Astrocyte (in vitro differentiated cells and primary cell): Measurements from ENCODE around the gene OSBPL5. TPM values are rescaled to one million over a fixed set of nuclear protein-coding genes. Genes with fewer than 3 reads are reported as not detected.

Experiments
- DNase-seq: peaks from one replicate; pipeline ENCODE4 v3.0.0-alpha.2; 2010; ENCODE audit warnings: low read depth
- FAIRE-seq: peaks from 2 replicates; lab custom pipeline; 2011; peaks lifted over from hg19 to GRCh38; lab: Jason Lieb, UNC
- H2AFZ ChIP-seq: 2 replicates; pipeline ENCODE4 v1.6.0; 2012; ENCODE audit warnings: low read depth, low read length, inconsistent platforms
- H3K27ac ChIP-seq: 2 replicates; pipeline ENCODE4 v1.5.1; 2011; ENCODE audit warnings: low read depth, low read length, inconsistent platforms
- H3K27me3 ChIP-seq: 2 replicates; pipeline ENCODE4 v1.6.0; 2011; ENCODE audit warnings: low read length, inconsistent platforms; ENCODE audit not compliant: insufficient read depth
- H3K36me3 ChIP-seq: 2 replicates; pipeline ENCODE4 v1.5.1; 2011; ENCODE audit warnings: low read length, inconsistent platforms; ENCODE audit not compliant: insufficient read depth
- H3K4me1 ChIP-seq: 2 replicates; pipeline ENCODE4 v1.5.1; 2011; ENCODE audit warnings: low read length, inconsistent platforms; ENCODE audit not compliant: insufficient read depth
- H3K4me2 ChIP-seq: 2 replicates; pipeline ENCODE4 v1.6.0; 2012; ENCODE audit warnings: low read length, inconsistent platforms
- H3K4me3 ChIP-seq: 2 replicates; pipeline ENCODE4 v1.5.1; 2011; ENCODE audit warnings: low read depth, mild to moderate bottlenecking, low read length, inconsistent platforms; ENCODE audit not compliant: insufficient read depth
- H3K79me2 ChIP-seq: 2 replicates; pipeline ENCODE4 v1.6.0; 2012; ENCODE audit warnings: mild to moderate bottlenecking, low read length, inconsistent platforms; ENCODE audit not compliant: insufficient read depth
- H3K9ac ChIP-seq: 2 replicates; pipeline ENCODE4 v1.6.0; 2012; ENCODE audit warnings: mild to moderate bottlenecking, low read length, inconsistent platforms
- H3K9me3 ChIP-seq: 2 replicates; pipeline ENCODE4 v1.5.1; 2012; ENCODE audit warnings: low read depth, mild to moderate bottlenecking, low read length, inconsistent platforms; ENCODE audit not compliant: insufficient read depth
- H4K20me1 ChIP-seq: 2 replicates; pipeline ENCODE4 v1.6.0; 2012; ENCODE audit warnings: low read length, inconsistent platforms; ENCODE audit not compliant: insufficient read depth
- H3K27ac Mint-ChIP-seq: one replicate; pipeline ENCODE4 v1.8.0; 2021; ENCODE audit warnings: mild to moderate bottlenecking, mixed read lengths; ENCODE audit not compliant: unreplicated experiment
- H3K27me3 Mint-ChIP-seq: one replicate; pipeline ENCODE4 v1.8.0; 2021; ENCODE audit warnings: low read depth, mixed read lengths; ENCODE audit not compliant: unreplicated experiment
- H3K36me3 Mint-ChIP-seq: one replicate; pipeline ENCODE4 v1.8.0; 2021; ENCODE audit warnings: low read depth, mixed read lengths; ENCODE audit not compliant: unreplicated experiment
- H3K4me1 Mint-ChIP-seq: one replicate; pipeline ENCODE4 v1.8.0; 2021; ENCODE audit warnings: low read depth, mixed read lengths; ENCODE audit not compliant: unreplicated experiment
- H3K4me3 Mint-ChIP-seq: one replicate; pipeline ENCODE4 v1.8.0; 2021; ENCODE audit warnings: mild to moderate bottlenecking, moderate library complexity, mixed read lengths; ENCODE audit not compliant: unreplicated experiment
- H3K9me3 Mint-ChIP-seq: one replicate; pipeline ENCODE4 v1.8.0; 2021; ENCODE audit warnings: mild to moderate bottlenecking, mixed read lengths; ENCODE audit not compliant: unreplicated experiment
- EZH2 ChIP-seq: IDR thresholded peaks from 2 replicates; pipeline ENCODE4 v1.6.1; 2012; ENCODE audit warnings: mild to moderate bottlenecking, low read length, inconsistent platforms; ENCODE audit not compliant: insufficient read depth
- total RNA-seq: library from RNA; stranded (reverse); gene quantifications from 2 replicates; pipeline ENCODE4 v1.2.1, GENCODE V29; 2021
- TF ChIP-seq, protein P1 (sequence below): IDR thresholded peaks from 2 replicates; pipeline ENCODE4 v1.5.1; 2011; ENCODE audit warnings: low read depth, mild to moderate bottlenecking, inconsistent platforms, low read length, moderate library complexity; ENCODE audit not compliant: insufficient read depth

OSBPL5 gene
- total RNA-seq, 1 donor from 2014 or later, result 29.0 TPM

DNA sequence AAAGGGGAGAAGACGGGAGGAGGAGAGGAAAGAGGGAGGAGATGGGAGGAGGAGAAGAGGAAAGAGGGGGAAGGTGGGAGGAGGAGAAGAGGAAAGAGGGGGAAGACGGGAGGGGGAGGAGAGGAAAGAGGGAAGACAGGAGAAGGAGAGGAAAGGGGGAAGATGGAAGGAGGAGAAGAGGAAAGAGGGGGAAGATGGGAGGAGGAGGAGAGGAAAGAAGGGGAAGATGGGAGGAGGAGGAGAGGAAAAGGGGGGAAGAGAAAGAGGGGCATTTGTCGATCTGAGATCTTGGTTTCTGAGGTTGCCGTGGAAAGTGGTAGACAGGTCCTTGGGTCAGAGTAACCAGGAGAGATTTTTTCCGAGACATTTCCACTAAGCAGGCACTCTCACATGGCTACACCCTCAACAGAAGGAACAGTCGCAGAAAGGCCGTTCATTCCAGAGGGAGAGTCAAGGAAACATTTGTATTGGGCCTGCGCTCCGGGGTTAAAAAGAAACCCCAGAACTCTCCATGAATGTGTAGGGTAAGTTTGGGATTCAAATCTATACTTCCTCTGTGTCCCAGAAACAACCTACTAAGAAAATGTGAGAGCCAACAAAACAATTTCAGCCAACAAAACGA, 68.1 kb downstream of the OSBPL5 start:
- no peaks in the 10 kb centered on the region for H3K79me2 ChIP-seq
- Mint-ChIP-seq H3K9me3 (peaks cover 3% of the 10 kb centered on the region), H3K4me1 (peaks cover 14% of the 10 kb centered on the region), H3K27me3 (no peaks in the 10 kb centered on the region), H3K36me3 (peaks cover 16% of the 10 kb centered on the region), H3K27ac (no peak overlapping the region), H3K4me3 (no peak overlapping the region)
- TF ChIP-seq, protein P1, sequence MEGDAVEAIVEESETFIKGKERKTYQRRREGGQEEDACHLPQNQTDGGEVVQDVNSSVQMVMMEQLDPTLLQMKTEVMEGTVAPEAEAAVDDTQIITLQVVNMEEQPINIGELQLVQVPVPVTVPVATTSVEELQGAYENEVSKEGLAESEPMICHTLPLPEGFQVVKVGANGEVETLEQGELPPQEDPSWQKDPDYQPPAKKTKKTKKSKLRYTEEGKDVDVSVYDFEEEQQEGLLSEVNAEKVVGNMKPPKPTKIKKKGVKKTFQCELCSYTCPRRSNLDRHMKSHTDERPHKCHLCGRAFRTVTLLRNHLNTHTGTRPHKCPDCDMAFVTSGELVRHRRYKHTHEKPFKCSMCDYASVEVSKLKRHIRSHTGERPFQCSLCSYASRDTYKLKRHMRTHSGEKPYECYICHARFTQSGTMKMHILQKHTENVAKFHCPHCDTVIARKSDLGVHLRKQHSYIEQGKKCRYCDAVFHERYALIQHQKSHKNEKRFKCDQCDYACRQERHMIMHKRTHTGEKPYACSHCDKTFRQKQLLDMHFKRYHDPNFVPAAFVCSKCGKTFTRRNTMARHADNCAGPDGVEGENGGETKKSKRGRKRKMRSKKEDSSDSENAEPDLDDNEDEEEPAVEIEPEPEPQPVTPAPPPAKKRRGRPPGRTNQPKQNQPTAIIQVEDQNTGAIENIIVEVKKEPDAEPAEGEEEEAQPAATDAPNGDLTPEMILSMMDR, result no peak
- no peak for TF ChIP-seq EZH2
- H3K4me1 ChIP-seq, result peaks cover 18% of the 10 kb centered on the region
- FAIRE-seq (no peak), DNase-seq (no peak)
- H3K4me3 ChIP-seq, result no peak overlapping the region
- H3K9ac ChIP-seq, result no peak overlapping the region
- peaks cover 6% of the 10 kb centered on the region for H3K36me3 ChIP-seq
- no peak overlapping the region for H3K27ac ChIP-seq
- no peak overlapping the region for H3K4me2 ChIP-seq
- H3K27me3 ChIP-seq, result no peaks in the 10 kb centered on the region
- H2AFZ ChIP-seq, result no peak overlapping the region
- H4K20me1 ChIP-seq, result no peaks in the 10 kb centered on the region
- no peaks in the 10 kb centered on the region for H3K9me3 ChIP-seq

DNA sequence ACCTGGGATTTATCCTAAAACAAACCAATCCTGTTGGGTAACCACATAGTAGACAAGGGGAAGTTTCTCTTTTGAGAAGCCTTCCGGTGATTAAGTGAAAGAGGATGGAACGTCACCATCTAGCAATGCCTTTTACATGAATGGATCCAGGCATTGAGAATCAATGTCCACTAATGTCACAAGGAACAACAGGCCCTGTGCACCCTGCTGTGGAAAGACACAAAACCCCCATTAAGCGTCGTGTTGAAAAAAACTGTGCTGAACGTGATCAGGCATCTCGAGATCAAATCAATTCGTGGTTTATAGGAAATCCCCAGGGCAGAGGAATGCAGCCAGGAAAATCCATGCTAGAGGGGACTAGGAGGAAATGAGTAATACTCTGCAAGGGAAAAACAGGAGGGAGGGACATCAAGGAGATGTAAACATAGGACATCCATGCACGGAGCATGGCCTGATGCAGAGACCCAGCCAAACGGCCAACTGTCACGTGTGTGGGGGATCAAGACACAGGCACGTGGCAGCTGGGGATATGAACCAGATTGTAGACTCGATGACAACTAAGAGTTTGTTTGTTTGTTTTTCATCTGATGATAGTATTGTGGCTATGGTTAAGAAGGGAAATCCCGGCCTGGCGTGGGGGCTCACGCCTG, 69.3 kb downstream of the OSBPL5 start:
- H3K27ac ChIP-seq, result peak overlapping the region; percentile 78
- Mint-ChIP-seq H3K27ac (peak overlapping the region; percentile 41), H3K9me3 (peaks cover 3% of the 10 kb centered on the region)

More for the DNA sequence above, 69.3 kb downstream of the OSBPL5 start:
- H3K4me2 ChIP-seq, result peak overlapping the region; percentile 89
- TF ChIP-seq EZH2, result no peak
- TF ChIP-seq, protein P1, result no peak
- Mint-ChIP-seq H3K4me3 (no peak overlapping the region), H3K4me1 (peaks cover 14% of the 10 kb centered on the region), H3K27me3 (no peaks in the 10 kb centered on the region), H3K36me3 (peaks cover 18% of the 10 kb centered on the region)
- peak overlapping the region; percentile 17 for H3K4me3 ChIP-seq
- peak; percentile 68 for FAIRE-seq
- H3K4me1 ChIP-seq, result peaks cover 22% of the 10 kb centered on the region
- H3K79me2 ChIP-seq, result no peaks in the 10 kb centered on the region
- no peaks in the 10 kb centered on the region for H3K9me3 ChIP-seq
- H3K9ac ChIP-seq, result peak overlapping the region; percentile 58
- H3K36me3 ChIP-seq, result peaks cover 6% of the 10 kb centered on the region
- peaks cover 7% of the 10 kb centered on the region for H4K20me1 ChIP-seq
- peak overlapping the region; percentile 65 for H2AFZ ChIP-seq
- DNase-seq, result peak; percentile 77
- H3K27me3 ChIP-seq, result no peaks in the 10 kb centered on the region
